GM21786 (cell line): ENCODE measurements around the gene ZC3H7B.
"Not testable (repeated sequence)": the region's sequence is repeated elsewhere in the genome, so short reads cannot be mapped to it uniquely, and the experiment has no call there.

Experiments used
- ATAC-seq: cut with Tn5 transposase; IDR thresholded peaks from one replicate; pipeline ENCODE4 v1.9.1; 2021; ENCODE audit not compliant: unreplicated experiment

ZC3H7B gene

GRCh38 chr22:41301085-41302020, at the start of gene ZC3H7B:
Gene ZC3H7B, plus strand, starts transcription at chr22:41301525. Its CDS starts 19,136 bp downstream, at chr22:41320661.
- ATAC-seq = no peak

DNA sequence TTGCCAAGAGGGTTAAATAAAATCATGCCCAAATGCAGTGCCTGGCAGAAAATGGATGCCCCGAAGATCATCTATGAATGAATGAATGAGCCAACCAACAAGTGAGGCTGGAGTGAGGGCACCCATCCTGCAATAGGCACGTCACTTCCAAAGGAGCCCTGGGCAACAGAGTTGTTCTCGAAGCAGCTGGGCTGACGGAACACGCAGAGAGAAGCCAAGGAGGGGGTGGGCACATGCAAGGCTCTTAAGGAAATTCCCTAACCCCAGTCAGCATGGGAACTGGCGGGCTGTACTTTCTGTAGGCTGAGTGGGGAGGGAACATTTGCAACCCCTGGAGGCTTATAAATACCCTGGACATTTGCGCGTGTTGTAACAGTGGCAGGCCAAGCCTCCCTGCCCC, 49.0 kb upstream of the ZC3H7B start:
- ATAC-seq = no peak

- no peak for ATAC-seq
Measured at GRCh38 chr22:41254230-41254629, 47.1 kb upstream of the ZC3H7B start.

GRCh38 chr22:41256254-41257253, 44.8 kb upstream of the ZC3H7B start:
- ATAC-seq = no peak

- ATAC-seq = no peak
Measured at GRCh38 chr22:41257696-41258095, 43.6 kb upstream of the ZC3H7B start.

GRCh38 chr22:41259756-41260155, 41.6 kb upstream of the ZC3H7B start:
- not testable (repeated sequence) for ATAC-seq

- ATAC-seq = no peak
Measured at GRCh38 chr22:41260871-41261270, 40.5 kb upstream of the ZC3H7B start.

DNA sequence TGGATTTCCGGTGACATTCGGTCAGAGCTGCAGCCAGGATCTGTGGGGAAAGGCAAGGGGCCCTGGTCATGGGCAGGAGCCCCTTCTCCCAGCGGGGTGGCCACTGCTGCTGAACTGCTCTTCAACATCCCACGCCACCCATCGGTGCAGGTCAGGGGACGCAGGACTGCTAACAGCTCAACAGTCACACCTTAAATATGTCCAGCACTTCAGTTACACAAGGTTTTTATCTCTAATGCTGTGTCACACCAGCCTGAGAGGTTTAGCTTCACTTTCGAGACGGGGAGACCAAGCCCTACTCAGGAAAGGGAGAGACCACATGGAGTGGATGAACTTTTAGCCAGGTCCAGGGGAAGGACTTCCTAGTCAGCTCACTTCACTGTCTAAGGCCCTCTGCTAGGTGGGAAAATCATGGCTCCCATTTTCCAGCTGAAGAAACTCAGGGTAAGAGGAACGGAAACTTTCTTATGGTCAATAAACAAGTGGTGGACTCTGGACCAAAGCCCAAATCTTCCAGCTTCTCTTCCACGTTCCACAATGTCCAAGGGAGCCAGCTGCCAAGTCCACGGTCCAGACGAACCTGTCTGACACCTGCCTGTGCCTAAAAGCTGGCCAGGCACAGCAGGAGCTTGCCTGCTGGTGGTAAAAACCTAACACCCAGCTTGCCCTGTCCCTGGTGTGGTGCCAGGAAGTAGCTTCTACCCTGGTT, 39.6 kb upstream of the ZC3H7B start:
- no peak for ATAC-seq

- no peak for ATAC-seq
Measured at GRCh38 chr22:41262250-41262765, 39.0 kb upstream of the ZC3H7B start.

DNA sequence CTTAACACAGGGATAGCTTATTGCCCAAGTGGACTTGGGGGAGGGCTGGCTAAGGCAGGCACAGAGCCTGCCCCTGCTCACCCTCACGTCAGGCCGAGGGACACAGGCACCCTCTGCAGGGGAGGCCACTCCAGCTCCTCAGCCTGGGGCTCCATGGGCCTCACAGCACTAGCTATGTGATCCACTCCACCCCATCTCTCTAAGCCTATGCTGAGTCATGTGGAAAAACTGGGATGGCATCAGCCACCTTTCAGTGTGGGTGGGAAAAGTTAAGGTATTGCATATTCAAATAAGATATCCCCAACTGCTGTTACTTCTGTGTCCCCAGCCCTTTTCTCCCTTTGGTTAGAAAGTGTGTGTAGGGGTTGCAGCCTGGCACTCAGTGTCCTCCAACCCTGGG, 37.6 kb upstream of the ZC3H7B start:
- ATAC-seq = no peak

GRCh38 chr22:41264408-41264941, 36.9 kb upstream of the ZC3H7B start:
- no peak for ATAC-seq

DNA sequence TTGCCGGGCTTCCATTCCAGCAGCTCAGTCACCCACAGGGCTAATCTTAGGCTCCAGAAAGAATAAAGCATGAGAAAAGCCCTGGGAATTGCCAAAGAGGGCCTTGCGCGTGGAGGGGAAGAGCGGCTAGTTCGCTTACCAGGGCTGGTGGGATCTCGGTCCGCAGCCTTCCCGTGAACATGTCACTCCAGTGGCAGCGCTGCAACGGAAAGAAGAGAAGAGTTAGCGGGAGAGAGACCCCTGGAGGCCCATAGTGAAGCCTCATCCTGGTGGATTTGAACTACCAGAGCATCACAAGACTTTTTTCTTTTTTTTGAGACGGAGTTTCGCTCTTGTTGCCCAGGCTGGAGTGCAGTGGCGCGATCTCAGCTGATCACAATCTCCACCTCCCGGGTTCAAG, 33.4 kb upstream of the ZC3H7B start:
- ATAC-seq = no peak

DNA sequence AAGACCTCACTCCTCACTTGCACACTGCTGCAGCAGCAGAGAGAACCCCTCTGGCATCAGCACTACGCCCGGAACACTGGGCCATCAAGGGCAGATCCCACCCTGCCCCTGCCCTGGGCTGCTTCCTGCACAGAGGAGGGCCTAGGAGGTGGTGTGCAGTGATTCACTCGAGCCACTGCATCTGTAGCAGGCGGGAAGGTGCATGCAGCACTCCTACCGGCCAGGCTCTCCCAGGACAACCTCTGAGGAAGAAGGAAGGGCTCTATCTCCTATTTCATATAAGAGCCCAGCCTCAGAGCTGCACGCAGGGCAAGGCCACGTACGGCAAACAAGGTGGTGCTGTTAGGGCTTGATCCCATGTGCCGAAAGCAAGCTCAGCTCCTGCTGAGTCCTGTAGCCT, 29.5 kb upstream of the ZC3H7B start:
- ATAC-seq = no peak

DNA sequence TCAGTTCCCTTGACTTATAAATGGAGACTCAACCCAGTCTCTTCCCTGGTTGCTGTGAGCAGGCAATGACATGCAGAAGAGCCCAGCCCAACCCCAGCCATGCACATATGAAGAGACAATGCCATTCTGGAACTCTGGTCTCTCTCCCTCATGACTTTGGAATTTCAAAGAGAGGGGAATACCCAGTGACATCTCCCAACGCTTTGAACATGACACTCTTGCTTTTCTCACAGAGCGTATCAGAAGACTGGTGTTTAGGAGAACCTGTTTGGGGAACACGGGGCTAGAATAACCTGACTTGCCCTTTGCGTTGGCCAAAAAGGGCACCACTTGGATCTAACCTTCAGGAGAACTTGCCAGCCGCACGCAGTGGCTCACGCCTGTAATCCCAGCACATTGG, 28.2 kb upstream of the ZC3H7B start:
- no peak for ATAC-seq

DNA sequence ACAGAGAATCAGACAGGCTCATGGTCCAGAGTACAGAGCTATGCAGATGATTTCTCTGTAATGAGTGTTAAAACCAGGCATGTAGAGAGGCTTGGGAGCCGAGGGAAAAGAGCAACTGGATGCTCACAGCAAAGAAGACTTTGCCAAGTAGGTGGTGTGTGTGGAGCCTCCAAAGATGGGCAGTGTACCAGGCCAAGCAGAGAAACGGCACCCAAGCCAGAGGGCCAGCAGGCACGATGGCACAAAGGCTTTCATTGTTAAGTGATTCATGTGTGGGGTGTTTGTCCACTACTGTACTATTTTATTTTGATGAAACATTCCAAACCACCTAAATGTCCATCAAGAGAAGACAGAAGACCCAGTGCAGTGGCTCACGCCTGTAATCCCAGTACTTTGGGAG, 26.5 kb upstream of the ZC3H7B start:
- no peak for ATAC-seq

- no peak for ATAC-seq
Measured at GRCh38 chr22:41280065-41280464, 21.3 kb upstream of the ZC3H7B start.

DNA sequence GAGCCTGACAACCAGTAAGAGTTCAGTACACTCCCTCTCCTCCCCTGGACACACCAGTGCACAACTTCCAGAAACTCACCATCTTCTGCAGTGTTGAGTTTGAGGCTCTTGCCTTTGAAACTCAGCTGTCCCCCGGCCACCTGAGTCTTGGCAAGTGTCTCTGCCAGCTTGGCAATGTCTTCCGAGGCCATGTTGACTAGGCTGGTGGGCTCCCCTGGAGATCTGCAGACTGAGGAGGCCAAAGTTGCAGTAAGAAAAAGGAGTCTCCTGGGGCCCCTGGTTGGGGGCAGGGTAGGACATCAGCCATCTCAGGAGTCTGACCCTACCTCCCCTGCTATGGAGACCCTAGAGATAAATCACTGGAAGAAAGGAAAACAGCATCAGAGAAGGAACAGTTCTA, 20.5 kb upstream of the ZC3H7B start:
- ATAC-seq = no peak

- ATAC-seq = no peak
Measured at GRCh38 chr22:41284465-41284864, 16.9 kb upstream of the ZC3H7B start.

DNA sequence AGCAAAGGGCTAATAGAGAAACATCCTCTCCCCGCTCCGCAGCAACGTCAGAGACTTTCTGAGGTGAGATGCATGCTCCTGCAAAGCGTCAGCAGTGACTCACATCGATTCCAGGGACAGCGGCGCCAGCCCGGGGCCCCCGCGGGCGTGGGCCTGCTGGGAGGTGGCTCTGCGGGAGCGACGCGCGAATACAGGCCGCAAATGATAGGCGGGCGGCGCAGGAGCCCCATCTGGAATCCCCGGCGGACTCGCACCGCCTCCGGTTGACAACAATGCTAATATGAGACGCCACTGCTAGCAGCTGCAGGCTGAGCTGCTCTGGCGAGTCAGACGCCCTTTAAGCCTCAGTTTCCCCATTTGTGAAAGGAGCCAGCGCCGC, 15.9 kb upstream of the ZC3H7B start:
- no peak for ATAC-seq

GRCh38 chr22:41285820-41286638, 15.3 kb upstream of the ZC3H7B start, which contains the start of gene RANGAP1:
Gene RANGAP1, minus strand, starts transcription at chr22:41286187. Its CDS starts 5,143 bp downstream, at chr22:41281044.
- peak; percentile 89 for ATAC-seq
